GM23338 (cell line): ENCODE measurements around the gene SORBS2. TPM values are rescaled to one million over a fixed set of nuclear protein-coding genes. Genes with fewer than 3 reads are reported as not detected.

ENCODE experiments used
- ATAC-seq: fragments of 200-7000 bp; cut with Tn5 transposase; 3 replicates; pipeline ENCODE4 v1.9.1; 2020
- DNase-seq: peaks from one replicate; pipeline ENCODE4 v3.0.0-alpha.2; 2015; ENCODE audit warnings: low spot score
- H2AFZ ChIP-seq: fragments of 200-600 bp; sonication (generic); 2 replicates; pipeline ENCODE4 v1.8.0; 2016; ENCODE audit warnings: antibody characterized with exemption, mild to moderate bottlenecking, moderate library complexity
- H3F3A ChIP-seq: fragments of 200-600 bp; sonication (generic); replicated peaks from 2 replicates; pipeline ENCODE4 v1.8.0; 2017; ENCODE audit warnings: antibody characterized with exemption, mixed run types, low read depth
- H3K27ac ChIP-seq: fragments of 200-600 bp; sonication (generic); 2 replicates; pipeline ENCODE4 v1.6.1; 2016; ENCODE audit warnings: low read depth
- H3K27me3 ChIP-seq: fragments of 200-600 bp; sonication (generic); 2 replicates; pipeline ENCODE4 v1.8.0; 2016; ENCODE audit warnings: mild to moderate bottlenecking, mixed run types, moderate library complexity; ENCODE audit not compliant: insufficient read depth
- H3K36me3 ChIP-seq: fragments of 200-600 bp; sonication (generic); 2 replicates; pipeline ENCODE4 v1.8.0; 2016; ENCODE audit warnings: mild to moderate bottlenecking; ENCODE audit not compliant: insufficient read depth
- H3K4me1 ChIP-seq: fragments of 200-600 bp; sonication (generic); 2 replicates; pipeline ENCODE4 v1.8.0; 2016; ENCODE audit warnings: mild to moderate bottlenecking, moderate library complexity; ENCODE audit not compliant: insufficient read depth
- H3K4me2 ChIP-seq: fragments of 200-600 bp; sonication (generic); 2 replicates; pipeline ENCODE4 v1.7.1; 2017; ENCODE audit warnings: mixed run types
- H3K4me3 ChIP-seq: fragments of 200-600 bp; sonication (generic); 2 replicates; pipeline ENCODE4 v1.6.1; 2016; ENCODE audit warnings: mixed run types
- H3K79me2 ChIP-seq: fragments of 200-600 bp; sonication (generic); replicated peaks from 2 replicates; pipeline ENCODE4 v1.8.0; 2017; ENCODE audit warnings: mild to moderate bottlenecking; ENCODE audit not compliant: insufficient read depth
- H3K9me2 ChIP-seq: fragments of 200-600 bp; sonication (generic); 2 replicates; pipeline ENCODE4 v1.8.0; 2017; ENCODE audit not compliant: insufficient read depth
- H4K20me1 ChIP-seq: fragments of 200-600 bp; sonication (generic); replicated peaks from 2 replicates; pipeline ENCODE4 v1.8.0; 2017; ENCODE audit warnings: mild to moderate bottlenecking; ENCODE audit not compliant: insufficient read depth
- H3K27ac Mint-ChIP-seq: 2 replicates; pipeline ENCODE4 v1.8.0; 2020; ENCODE audit warnings: inconsistent platforms, mild to moderate bottlenecking, moderate library complexity, mixed read lengths
- H3K27me3 Mint-ChIP-seq: 3 replicates; pipeline ENCODE4 v1.8.0; 2022; ENCODE audit warnings: low read depth, mild to moderate bottlenecking, moderate library complexity, mixed read lengths, inconsistent platforms; ENCODE audit not compliant: insufficient read depth, poor library complexity
- H3K36me3 Mint-ChIP-seq: 3 replicates; pipeline ENCODE4 v1.8.0; 2021; ENCODE audit warnings: low read depth, mild to moderate bottlenecking, inconsistent platforms, moderate library complexity, mixed read lengths
- H3K4me1 Mint-ChIP-seq: 3 replicates; pipeline ENCODE4 v1.8.0; 2020; ENCODE audit warnings: mild to moderate bottlenecking, inconsistent platforms, mixed read lengths
- H3K4me3 Mint-ChIP-seq: 3 replicates; pipeline ENCODE4 v1.8.0; 2021; ENCODE audit warnings: moderate library complexity, mild to moderate bottlenecking, inconsistent platforms, mixed read lengths
- H3K9me3 Mint-ChIP-seq: 3 replicates; pipeline ENCODE4 v1.8.0; 2020; ENCODE audit warnings: moderate library complexity, mild to moderate bottlenecking, inconsistent platforms, mixed read lengths
- CTCF ChIP-seq, 2 experiments: fragments of 200-600 bp in 1 of 2; sonication (generic) in 1 of 2; conservative IDR thresholded peaks; 2 replicates each; pipeline versions ENCODE4 v1.5.1 to v1.6.1; 2016 to 2017; ENCODE audit warnings: antibody characterized with exemption in 2 of 2, low read depth in 2 of 2, mild to moderate bottlenecking in 2 of 2, moderate library complexity in 1 of 2
- EZH2 ChIP-seq: fragments of 200-600 bp; sonication (generic); IDR thresholded peaks from one replicate; pipeline ENCODE4 v1.8.0; 2017; ENCODE audit warnings: antibody characterized with exemption, mild to moderate bottlenecking, low read depth; ENCODE audit not compliant: unreplicated experiment
- EZH2phosphoT487 ChIP-seq: fragments of 200-600 bp; sonication (generic); IDR thresholded peaks from one replicate; pipeline ENCODE4 v1.8.1; 2018; ENCODE audit warnings: antibody characterized with exemption; ENCODE audit not compliant: unreplicated experiment
- JUNB ChIP-seq: IDR thresholded peaks from one replicate; pipeline ENCODE4 v1.6.1; 2016; ENCODE audit warnings: antibody characterized with exemption; ENCODE audit not compliant: unreplicated experiment
- NANOG ChIP-seq: IDR thresholded peaks from 2 replicates; pipeline ENCODE4 v1.6.1; 2016; ENCODE audit warnings: antibody characterized with exemption, borderline replicate concordance
- POLR2AphosphoS5 ChIP-seq: IDR thresholded peaks from 2 replicates; pipeline ENCODE4 v1.6.1; 2016; ENCODE audit warnings: antibody characterized with exemption, low read depth
- REST ChIP-seq: IDR thresholded peaks from one replicate; pipeline ENCODE4 v1.6.1; 2018; ENCODE audit warnings: antibody characterized with exemption; ENCODE audit not compliant: unreplicated experiment
- STAT1 ChIP-seq: IDR thresholded peaks from one replicate; pipeline ENCODE4 v1.6.1; 2016; ENCODE audit warnings: antibody characterized with exemption; ENCODE audit not compliant: unreplicated experiment
- ZNF114 ChIP-seq: fragments of 250-450 bp; sonication (Bioruptor Pico); IDR thresholded peaks from 2 replicates; pipeline ENCODE4 v1.5.0; 2020; ENCODE audit warnings: mild to moderate bottlenecking, moderate library complexity
- ZNF331 ChIP-seq: fragments of 250-450 bp; sonication (Bioruptor Pico); IDR thresholded peaks from 2 replicates; pipeline ENCODE4 v1.5.0; 2020; ENCODE audit warnings: low read depth, mild to moderate bottlenecking, moderate library complexity
- ZNF462 ChIP-seq: fragments of 250-450 bp; sonication (Bioruptor Pico); IDR thresholded peaks from 2 replicates; pipeline ENCODE4 v1.5.0; 2020; ENCODE audit warnings: mild to moderate bottlenecking, moderate library complexity
- polyA plus RNA-seq: library from polyadenylated mRNA; unstranded; fragments of >200 nt; fragmentation: Nextera tagmentation; extraction: Ambion mirVana; gene quantifications from 2 replicates; pipeline ENCODE4 v1.2.1, GENCODE V29; 2016
- total RNA-seq: library from RNA; depleted of rRNA; stranded (reverse); fragments of >200 nt; shearing (Covaris generic); gene quantifications from 2 replicates; pipeline ENCODE4 v1.2.3, GENCODE V29; 2014

SORBS2 gene
- total and polyA plus RNA-seq, 2 experiments from 2014 or later: 17.8 to 27.6 TPM

- H3K4me1 Mint-ChIP-seq: peaks cover 7% of the 10 kb centered on the region
- Histone ChIP-seq H3K27ac (no peak overlapping the region), H3K79me2 (no peaks in the 10 kb centered on the region), H3K4me2 (no peak overlapping the region), H4K20me1 (no peaks in the 10 kb centered on the region), H3F3A (no peaks in the 10 kb centered on the region), H3K9me2 (no peaks in the 10 kb centered on the region), H3K27me3 (no peaks in the 10 kb centered on the region), H2AFZ (no peak overlapping the region), H3K4me1 (no peaks in the 10 kb centered on the region), H3K4me3 (no peak overlapping the region), H3K36me3 (no peaks in the 10 kb centered on the region)
- H3K4me3 Mint-ChIP-seq: no peak overlapping the region
- no peaks in the 10 kb centered on the region; the same call in 2 of the 3 replicates for H3K9me3 Mint-ChIP-seq
- H3K27me3 Mint-ChIP-seq: no peaks in the 10 kb centered on the region
- no peak for ATAC-seq
- TF ChIP-seq EZH2phosphoT487 (no peak), STAT1 (no peak), ZNF331 (CRISPR knock-in tag) (no peak), CTCF (conservative IDR thresholded peaks at IDR 0.05; ENCODE audit: low read depth in 2 of 2) (no peak), NANOG (no peak), EZH2 (no peak), ZNF462 (CRISPR knock-in tag) (no peak), ZNF114 (no peak), POLR2AphosphoS5 (no peak), JUNB (no peak), REST (no peak)
- H3K27ac Mint-ChIP-seq: no peak overlapping the region
- H3K36me3 Mint-ChIP-seq: peaks cover 6% of the 10 kb centered on the region; the same call in 2 of the 3 replicates
- DNase-seq: no peak
These were observed 100.3 kb downstream of the SORBS2 start for GRCh38 chr4:185711726-185712125.
